ENCODE data around the gene ATP6V0E2. TPM values are rescaled to one million over a fixed set of nuclear protein-coding genes. Genes with fewer than 3 reads are reported as not detected.

The ATP6V0E2 gene
- total RNA-seq, 1 experiment from 2014 or later = 25.5 TPM

DNA sequence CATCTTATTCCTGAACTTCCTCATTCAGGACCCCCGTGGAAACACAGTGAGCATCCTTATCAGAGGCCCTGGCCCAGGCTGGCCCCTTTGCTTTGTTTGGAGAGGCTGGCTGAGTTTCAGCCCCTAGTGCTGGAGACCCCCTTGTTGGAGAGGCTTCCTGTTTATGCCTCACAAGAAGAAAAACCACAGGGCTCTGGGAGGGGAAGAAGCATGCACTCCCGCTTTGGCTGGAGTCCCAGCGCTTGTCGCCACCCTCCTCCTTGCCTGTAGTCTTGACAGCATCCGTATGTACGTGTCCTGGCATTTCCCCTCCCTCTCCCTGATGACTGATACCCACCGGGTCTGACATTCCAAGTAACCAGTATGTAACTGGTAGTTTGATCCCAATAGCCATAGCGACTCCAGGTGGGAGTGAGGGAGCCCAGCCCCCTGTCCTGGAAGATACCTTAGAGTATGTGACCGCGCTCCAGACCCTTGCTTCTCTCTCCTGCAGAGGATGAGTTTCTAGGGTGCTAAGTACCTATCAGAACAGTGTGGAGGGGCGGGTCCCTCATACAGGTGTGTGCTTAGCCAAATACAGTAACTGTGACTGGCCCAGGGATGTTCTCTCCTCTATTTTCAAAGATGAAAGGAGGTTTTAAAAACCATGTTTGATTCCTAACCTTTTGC lies 6.9 kb upstream of the ATP6V0E2 start:
- no peak overlapping the region for H3K9ac ChIP-seq (ENCODE audit: low read length)
- no peaks in the 10 kb centered on the region for H4K20me1 ChIP-seq (ENCODE audit: insufficient read depth)
- ChIA-PET RAD21 (ENCODE audit: low non-redundant PET in 1 of 2, low total read pairs in 2 of 2, uncharacterized antibody in 2 of 2, unreplicated experiment in 2 of 2) (no interaction called here), CTCF (no interaction called here), POLR2A (no interaction called here)
- H3K27ac ChIP-seq (ENCODE audit: low read depth, low read length) = no peak overlapping the region
- TF ChIP-seq EZH2 (IDR thresholded peaks at IDR 0.05) (no peak), TCF7L2 (IDR thresholded peaks at IDR 0.05; ENCODE audit: borderline replicate concordance, extremely low read depth, insufficient read depth, insufficient read length) (no peak), EZH2phosphoT487 (IDR thresholded peaks at IDR 0.05; ENCODE audit: borderline replicate concordance) (no peak), POLR2A (IDR thresholded peaks at IDR 0.05; ENCODE audit: borderline replicate concordance, extremely low read depth, insufficient read depth, insufficient read length) (no peak), ELF1 (IDR thresholded peaks at IDR 0.05; ENCODE audit: borderline replicate concordance, low read depth) (no peak), SRF (IDR thresholded peaks at IDR 0.05; ENCODE audit: low read depth) (no peak)
- TF ChIP-seq, protein P1, sequence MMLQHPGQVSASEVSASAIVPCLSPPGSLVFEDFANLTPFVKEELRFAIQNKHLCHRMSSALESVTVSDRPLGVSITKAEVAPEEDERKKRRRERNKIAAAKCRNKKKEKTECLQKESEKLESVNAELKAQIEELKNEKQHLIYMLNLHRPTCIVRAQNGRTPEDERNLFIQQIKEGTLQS (IDR thresholded peaks at IDR 0.05) = no peak
- TF ChIP-seq, protein P2, sequence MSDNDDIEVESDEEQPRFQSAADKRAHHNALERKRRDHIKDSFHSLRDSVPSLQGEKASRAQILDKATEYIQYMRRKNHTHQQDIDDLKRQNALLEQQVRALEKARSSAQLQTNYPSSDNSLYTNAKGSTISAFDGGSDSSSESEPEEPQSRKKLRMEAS (IDR thresholded peaks at IDR 0.05) = no peak
- TF ChIP-seq, protein P3, sequence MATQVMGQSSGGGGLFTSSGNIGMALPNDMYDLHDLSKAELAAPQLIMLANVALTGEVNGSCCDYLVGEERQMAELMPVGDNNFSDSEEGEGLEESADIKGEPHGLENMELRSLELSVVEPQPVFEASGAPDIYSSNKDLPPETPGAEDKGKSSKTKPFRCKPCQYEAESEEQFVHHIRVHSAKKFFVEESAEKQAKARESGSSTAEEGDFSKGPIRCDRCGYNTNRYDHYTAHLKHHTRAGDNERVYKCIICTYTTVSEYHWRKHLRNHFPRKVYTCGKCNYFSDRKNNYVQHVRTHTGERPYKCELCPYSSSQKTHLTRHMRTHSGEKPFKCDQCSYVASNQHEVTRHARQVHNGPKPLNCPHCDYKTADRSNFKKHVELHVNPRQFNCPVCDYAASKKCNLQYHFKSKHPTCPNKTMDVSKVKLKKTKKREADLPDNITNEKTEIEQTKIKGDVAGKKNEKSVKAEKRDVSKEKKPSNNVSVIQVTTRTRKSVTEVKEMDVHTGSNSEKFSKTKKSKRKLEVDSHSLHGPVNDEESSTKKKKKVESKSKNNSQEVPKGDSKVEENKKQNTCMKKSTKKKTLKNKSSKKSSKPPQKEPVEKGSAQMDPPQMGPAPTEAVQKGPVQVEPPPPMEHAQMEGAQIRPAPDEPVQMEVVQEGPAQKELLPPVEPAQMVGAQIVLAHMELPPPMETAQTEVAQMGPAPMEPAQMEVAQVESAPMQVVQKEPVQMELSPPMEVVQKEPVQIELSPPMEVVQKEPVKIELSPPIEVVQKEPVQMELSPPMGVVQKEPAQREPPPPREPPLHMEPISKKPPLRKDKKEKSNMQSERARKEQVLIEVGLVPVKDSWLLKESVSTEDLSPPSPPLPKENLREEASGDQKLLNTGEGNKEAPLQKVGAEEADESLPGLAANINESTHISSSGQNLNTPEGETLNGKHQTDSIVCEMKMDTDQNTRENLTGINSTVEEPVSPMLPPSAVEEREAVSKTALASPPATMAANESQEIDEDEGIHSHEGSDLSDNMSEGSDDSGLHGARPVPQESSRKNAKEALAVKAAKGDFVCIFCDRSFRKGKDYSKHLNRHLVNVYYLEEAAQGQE (IDR thresholded peaks at IDR 0.05; ENCODE audit: low read depth) = no peak
- H3K27me3 ChIP-seq (ENCODE audit: insufficient read depth, low read length) = no peaks in the 10 kb centered on the region
- no peak overlapping the region for H2AFZ ChIP-seq (ENCODE audit: low read depth, low read length, poor library complexity, severe bottlenecking)
- BruUV-seq (replicated peaks) = no TSS peak
- intact Hi-C loops (cut with micrococcal nuclease) = no loop called here
- ATAC-seq (no peak), DNase-seq (ENCODE audit: low read depth, low spot score) (no peak)
- no peak overlapping the region for H3K4me2 ChIP-seq (ENCODE audit: low read length)
- no peaks in the 10 kb centered on the region for H3K9me2 ChIP-seq (ENCODE audit: insufficient read depth)
- H3K79me2 ChIP-seq (ENCODE audit: insufficient read depth, low read length) = no peaks in the 10 kb centered on the region
- H3K4me3 ChIP-seq (replicated peaks in 1 of 2; ENCODE audit: low read depth in 1 of 2, low read length in 2 of 2) = no peak overlapping the region
- no peaks in the 10 kb centered on the region for H3K36me3 ChIP-seq (ENCODE audit: control insufficient read depth in 1 of 2, insufficient read depth in 2 of 2, low read length in 2 of 2)
- H3K4me1 ChIP-seq (ENCODE audit: control insufficient read depth in 1 of 2, insufficient read depth in 2 of 2, low read length in 2 of 2) = no peaks in the 10 kb centered on the region
- no peaks in the 10 kb centered on the region for H3K9me3 ChIP-seq (ENCODE audit: control insufficient read depth in 1 of 2, insufficient read depth in 1 of 2, low read depth in 1 of 2, low read length in 2 of 2)
